Heart right ventricle (tissue), 16 donors: ENCODE results near the gene CCNC. TPM values are rescaled to one million over a fixed set of nuclear protein-coding genes. Genes with fewer than 3 reads are reported as not detected.

Source experiments
- ATAC-seq, 8 donors: fragments of 200-7000 bp; cut with Tn5 transposase; one replicate each; pipeline ENCODE4 v1.9.1; 2020; ENCODE audit warnings: mild to moderate bottlenecking in 8 of 8, moderate library complexity in 8 of 8, moderate number of reproducible peaks in 1 of 8
- DNase-seq, 2 donors: peaks; one replicate each; pipeline ENCODE4 v3.0.0-alpha.2; 2020
- H3K27ac ChIP-seq, 10 donors: fragments of 200-600 bp; sonication (generic) in 2 of 10; one replicate each; pipeline versions ENCODE4 v1.5.0 to v1.8.0; 2020 to 2022; ENCODE audit warnings: mild to moderate bottlenecking in 3 of 10
- H3K27me3 ChIP-seq, 7 donors: fragments of 200-600 bp; one replicate each; pipeline ENCODE4 v1.8.0; 2021 to 2022; ENCODE audit warnings: mild to moderate bottlenecking in 2 of 7
- H3K36me3 ChIP-seq, 9 donors: fragments of 200-600 bp; sonication (generic) in 1 of 9; one replicate each; pipeline versions ENCODE4 v1.5.0 to v1.8.0; 2020 to 2022; ENCODE audit warnings: mild to moderate bottlenecking in 2 of 9
- H3K4me1 ChIP-seq, 9 donors: fragments of 200-600 bp; sonication (generic) in 1 of 9; one replicate each; pipeline versions ENCODE4 v1.5.0 to v1.8.0; 2020 to 2022; ENCODE audit warnings: mild to moderate bottlenecking in 4 of 9
- H3K4me3 ChIP-seq, 10 donors: fragments of 200-600 bp; sonication (generic) in 2 of 10; one replicate each; pipeline versions ENCODE4 v1.5.0 to v1.8.0; 2020 to 2022; ENCODE audit warnings: mild to moderate bottlenecking in 7 of 10, moderate library complexity in 2 of 10
- H3K9me3 ChIP-seq, 11 donors: fragments of 200-600 bp in 10 of 11; sonication (generic) in 2 of 11; one replicate each; pipeline versions ENCODE4 v1.5.0 to v1.8.0; 2013 to 2022; ENCODE audit warnings: mild to moderate bottlenecking in 2 of 11, control low read depth in 1 of 11, moderate library complexity in 1 of 11
- CTCF ChIP-seq, 9 donors: fragments of 200-600 bp; sonication (generic) in 2 of 9; IDR thresholded peaks; one replicate each; pipeline versions ENCODE4 v1.5.0 to v1.8.0; 2021 to 2022; ENCODE audit warnings: antibody characterized with exemption in 9 of 9, mild to moderate bottlenecking in 5 of 9, moderate library complexity in 1 of 9
- WGBS, 2 donors: extraction: QIAGEN DNeasy Blood & Tissue Kit; methylation state at CpG; one replicate each; pipeline ENCODE4 v1.1.7; 2013; ENCODE audit warnings: inconsistent platforms in 1 of 2; 5-methylcytosine and 5-hydroxymethylcytosine counted together
- intact Hi-C, 10 donors: fragments of 100-400 bp; cut with DNase I; formaldehyde crosslinking; loops; one replicate each; pipeline versions ENCODE4 v1.11.1 to v1.14.2; 2022
- polyA plus RNA-seq, 2 donors: library from polyadenylated mRNA; stranded (reverse); fragments of 200-250 nt; gene quantifications; one replicate each; pipeline ENCODE4 v1.2.3, GENCODE V29; 2013
- total RNA-seq, 10 donors: library from RNA; stranded (reverse); fragmentation: NEBNext Ultra II Directional in 3 of 10; extraction: Animal tissue kit (Norgen Biotek cat#: 25700) in 3 of 10; gene quantifications; one replicate each; pipeline versions ENCODE4 v1.2.1 to v1.2.4, GENCODE V29; 2021 to 2023
- donor health status: Arrhythmogenic right ventricular cardiomyopathy.
- donor health status: ischemic (EF 13 %, LVEDD 7.1; RV severe dilation, severe dysfunction).
- donor health status: healthy with polysubstance abuse.
- donor health status: DM: no; HTN: yes; CAD: no.
- donor health status: DM: no; HTN: no; CAD: no.
- donor health status: ischemic (EF 25% LVEDD 6.9; RV normal size, moderate dysfunction).
- donor health status: ischemic (EF 25% LVEDD 5.7; RV mildly dilated, moderate dysfunction).
- donor health status: healthy.
- donor health status: DM: yes; HTN: yes; CAD: no.
- donor health status: Ischemic cardiomyopathy.
- donor health status: ischemic (EF 35%, LVEDD 5.7; RV mildly dilated, moderate dysfunction).
- donor health status: nonischemic (EF 11% LVEDD 7.7; RV severe dilation, severe dysfunction).
- donor health status: DM: yes; HTN: yes; CAD: no.
- donor health status: PGD.
- donor health status: ischemic (EF 29% LVEDD 5.4; RV normal size, mild dysfunction).
- donor health status: nonischemic (EF 23%, LVEDD 6.1; RV moderate dilation, normal function).

CCNC gene
- total and polyA plus RNA-seq, 12 donors: 14.2 to 26.6 (median 18.6) TPM

- TF ChIP-seq CTCF (IDR thresholded peaks at IDR 0.05): no peak
- no peak for DNase-seq
- intact Hi-C loops: loop anchor here in 1 of 10 donors (10.0 kb wide), 1 partner anchor 144 kb away; no protein-coding TSS in a partner anchor
- peaks cover 0 to 100% (median 24%) of the 10 kb centered on the region in 9 donors for H3K36me3 ChIP-seq
- H3K4me1 ChIP-seq: peaks cover 0 to 6% (median 0%) of the 10 kb centered on the region in 9 donors
- no peak overlapping the region for H3K4me3 ChIP-seq
- no peaks in the 10 kb centered on the region for H3K27me3 ChIP-seq
- H3K27ac ChIP-seq: no peak overlapping the region
- WGBS, 2 donors: 92 to 95% methylated on average over 4 of the region's 4 CpGs
- H3K9me3 ChIP-seq: no peaks in the 10 kb centered on the region
- no peak for ATAC-seq
These were observed 19.8 kb downstream of the CCNC start for GRCh38 chr6:99548706-99549105.

GRCh38 chr6:99547526-99547925 lies 20.9 kb downstream of the CCNC start:
- no peak for DNase-seq
- no peak for ATAC-seq
- Histone ChIP-seq H3K4me3 (no peak overlapping the region), H3K36me3 (peaks cover 0 to 100% (median 24%) of the 10 kb centered on the region in 9 donors), H3K27ac (no peak overlapping the region), H3K9me3 (no peaks in the 10 kb centered on the region), H3K27me3 (no peaks in the 10 kb centered on the region), H3K4me1 (peaks cover 0 to 6% (median 0%) of the 10 kb centered on the region in 9 donors)
- intact Hi-C loops: loop anchor here in 1 of 10 donors (10.0 kb wide), 1 partner anchor 143 kb away; no protein-coding TSS in a partner anchor
- no peak for TF ChIP-seq CTCF (IDR thresholded peaks at IDR 0.05)
- 89 to 93% methylated on average over 4 of the region's 4 CpGs for WGBS, 2 donors

GRCh38 chr6:99545442-99545841 lies 23.0 kb downstream of the CCNC start:
- intact Hi-C loops: loop anchor here in 1 of 10 donors (10.0 kb wide), 1 partner anchor 141 kb away; no protein-coding TSS in a partner anchor

GRCh38 chr6:99543968-99544367 lies 24.5 kb downstream of the CCNC start:
- ATAC-seq: no peak
- intact Hi-C loops: loop anchor here in 1 of 10 donors (10.0 kb wide), 1 partner anchor 139 kb away; no protein-coding TSS in a partner anchor
- no peaks in the 10 kb centered on the region for H3K4me1 ChIP-seq
- no peaks in the 10 kb centered on the region for H3K27me3 ChIP-seq
- H3K9me3 ChIP-seq: no peaks in the 10 kb centered on the region
- H3K36me3 ChIP-seq: peaks cover 0 to 100% (median 29%) of the 10 kb centered on the region in 9 donors
- H3K4me3 ChIP-seq: no peak overlapping the region
- no peak for DNase-seq
- no peak for TF ChIP-seq CTCF (IDR thresholded peaks at IDR 0.05)
- H3K27ac ChIP-seq: no peak overlapping the region

More at GRCh38 chr6:99545442-99545841, 23.0 kb downstream of the CCNC start:
- Histone ChIP-seq H3K9me3 (no peaks in the 10 kb centered on the region), H3K4me3 (no peak overlapping the region), H3K36me3 (peaks cover 0 to 100% (median 33%) of the 10 kb centered on the region in 9 donors), H3K4me1 (peaks cover 0 to 5% (median 0%) of the 10 kb centered on the region in 9 donors), H3K27ac (no peak overlapping the region), H3K27me3 (no peaks in the 10 kb centered on the region)
- no peak for TF ChIP-seq CTCF (IDR thresholded peaks at IDR 0.05)
- WGBS, 2 donors: 70 to 83% methylated on average over 1 of the region's 1 CpG
- ATAC-seq (no peak), DNase-seq (no peak)
